SK-N-SH treated with all-trans-retinoic acid at 6 μM for 48 hours (cell line): ENCODE data around the gene SSB.
A peak's percentile ranks its signal among the peaks of the same experiment; 100 is the strongest.

Source experiments
- ATAC-seq: fragments of 200-7000 bp; cut with Tn5 transposase; 3 replicates; pipeline ENCODE4 v1.9.1; 2020; ENCODE audit warnings: mild to moderate bottlenecking, moderate library complexity
- ARNTL ChIP-seq: fragments of 450-650 bp; formaldehyde crosslinking; IDR thresholded peaks from 2 replicates; pipeline ENCODE4 v1.5.0; 2020; ENCODE audit warnings: low read depth, mild to moderate bottlenecking, moderate library complexity, borderline replicate concordance
- BACH2 ChIP-seq: fragments of 250-450 bp; sonication (Bioruptor Pico); IDR thresholded peaks from 2 replicates; pipeline ENCODE4 v1.9.0; 2021; ENCODE audit warnings: mild to moderate bottlenecking, borderline replicate concordance
- CREB5 ChIP-seq: fragments of 250-450 bp; sonication (Bioruptor Pico); IDR thresholded peaks from 2 replicates; pipeline ENCODE4 v1.5.1; 2020; ENCODE audit warnings: low read depth, mild to moderate bottlenecking, moderate library complexity
- CSDC2 ChIP-seq: fragments of 250-450 bp; sonication (Bioruptor Pico); IDR thresholded peaks from 2 replicates; pipeline ENCODE4 v1.5.0; 2020; ENCODE audit warnings: mild to moderate bottlenecking, moderate library complexity
- CSRNP3 ChIP-seq: fragments of 250-450 bp; sonication (Bioruptor Pico); IDR thresholded peaks from 2 replicates; pipeline ENCODE4 v1.5.1; 2021; ENCODE audit warnings: mild to moderate bottlenecking, moderate library complexity
- ESRRG ChIP-seq: fragments of 250-450 bp; sonication (Bioruptor Pico); IDR thresholded peaks from 2 replicates; pipeline ENCODE4 v1.6.1; 2021; ENCODE audit warnings: mild to moderate bottlenecking
- OSR1 ChIP-seq: fragments of 250-450 bp; sonication (Bioruptor Pico); IDR thresholded peaks from 2 replicates; pipeline ENCODE4 v1.8.0; 2022; ENCODE audit warnings: moderate library complexity, mild to moderate bottlenecking, inconsistent platforms
- TCF4 ChIP-seq: fragments of 250-450 bp; sonication (Bioruptor Pico); IDR thresholded peaks from 2 replicates; pipeline ENCODE4 v1.8.0; 2021; ENCODE audit warnings: mild to moderate bottlenecking, moderate library complexity, borderline replicate concordance
- TOX ChIP-seq: fragments of 250-450 bp; sonication (Bioruptor Pico); IDR thresholded peaks from 2 replicates; pipeline ENCODE4 v1.8.0; 2021; ENCODE audit warnings: mild to moderate bottlenecking, moderate library complexity, borderline replicate concordance
- ZFP3 ChIP-seq: fragments of 250-450 bp; sonication (Bioruptor Pico); IDR thresholded peaks from 2 replicates; pipeline ENCODE4 v1.5.0; 2020; ENCODE audit warnings: mild to moderate bottlenecking, moderate library complexity
- ZNF70 ChIP-seq: fragments of 450-650 bp; formaldehyde crosslinking; IDR thresholded peaks from 2 replicates; pipeline ENCODE4 v1.5.0; 2020; ENCODE audit warnings: mild to moderate bottlenecking, moderate library complexity
- TF ChIP-seq, protein P1 (sequence below): fragments of 250-450 bp; sonication (Bioruptor Pico); IDR thresholded peaks from 2 replicates; pipeline ENCODE4 v1.5.0; 2020; ENCODE audit warnings: mild to moderate bottlenecking, moderate library complexity
- TF ChIP-seq, protein P2 (sequence below): fragments of 250-450 bp; sonication (Bioruptor Pico); IDR thresholded peaks from 2 replicates; pipeline ENCODE4 v1.8.0; 2020; ENCODE audit warnings: mild to moderate bottlenecking, moderate library complexity, borderline replicate concordance

SSB gene

DNA sequence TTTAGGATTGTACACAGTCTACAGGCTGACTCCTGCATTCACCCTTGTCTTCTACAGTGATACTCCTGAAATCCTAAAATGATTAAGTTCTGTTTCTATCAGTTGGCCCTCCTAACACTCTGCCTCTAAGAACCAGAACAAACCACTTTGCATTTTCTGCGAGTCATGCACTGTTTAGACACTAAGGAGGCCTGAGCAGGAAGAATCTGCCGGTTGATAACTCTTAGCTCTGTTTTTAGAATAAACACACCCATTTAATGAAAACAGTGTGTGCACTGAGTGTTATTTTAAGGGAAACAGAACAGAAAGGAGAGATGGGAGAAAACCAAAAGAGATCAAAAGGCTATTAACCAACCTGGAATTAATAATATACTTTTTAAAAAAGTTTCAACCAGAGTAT, 22.9 kb upstream of the SSB start:
- ATAC-seq, result peak; percentile 93
- TF ChIP-seq, protein P1, sequence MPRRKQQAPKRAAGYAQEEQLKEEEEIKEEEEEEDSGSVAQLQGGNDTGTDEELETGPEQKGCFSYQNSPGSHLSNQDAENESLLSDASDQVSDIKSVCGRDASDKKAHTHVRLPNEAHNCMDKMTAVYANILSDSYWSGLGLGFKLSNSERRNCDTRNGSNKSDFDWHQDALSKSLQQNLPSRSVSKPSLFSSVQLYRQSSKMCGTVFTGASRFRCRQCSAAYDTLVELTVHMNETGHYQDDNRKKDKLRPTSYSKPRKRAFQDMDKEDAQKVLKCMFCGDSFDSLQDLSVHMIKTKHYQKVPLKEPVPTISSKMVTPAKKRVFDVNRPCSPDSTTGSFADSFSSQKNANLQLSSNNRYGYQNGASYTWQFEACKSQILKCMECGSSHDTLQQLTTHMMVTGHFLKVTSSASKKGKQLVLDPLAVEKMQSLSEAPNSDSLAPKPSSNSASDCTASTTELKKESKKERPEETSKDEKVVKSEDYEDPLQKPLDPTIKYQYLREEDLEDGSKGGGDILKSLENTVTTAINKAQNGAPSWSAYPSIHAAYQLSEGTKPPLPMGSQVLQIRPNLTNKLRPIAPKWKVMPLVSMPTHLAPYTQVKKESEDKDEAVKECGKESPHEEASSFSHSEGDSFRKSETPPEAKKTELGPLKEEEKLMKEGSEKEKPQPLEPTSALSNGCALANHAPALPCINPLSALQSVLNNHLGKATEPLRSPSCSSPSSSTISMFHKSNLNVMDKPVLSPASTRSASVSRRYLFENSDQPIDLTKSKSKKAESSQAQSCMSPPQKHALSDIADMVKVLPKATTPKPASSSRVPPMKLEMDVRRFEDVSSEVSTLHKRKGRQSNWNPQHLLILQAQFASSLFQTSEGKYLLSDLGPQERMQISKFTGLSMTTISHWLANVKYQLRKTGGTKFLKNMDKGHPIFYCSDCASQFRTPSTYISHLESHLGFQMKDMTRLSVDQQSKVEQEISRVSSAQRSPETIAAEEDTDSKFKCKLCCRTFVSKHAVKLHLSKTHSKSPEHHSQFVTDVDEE (CRISPR knock-in tag), result no peak
- peak; percentile 70; the same call in 1 of the 2 replicates for TF ChIP-seq ZNF70 (CRISPR knock-in tag)
- no peak for TF ChIP-seq CSDC2 (CRISPR knock-in tag)
- peak; percentile 27; the same call in 1 of the 2 replicates for TF ChIP-seq TCF4
- TF ChIP-seq, protein P2, sequence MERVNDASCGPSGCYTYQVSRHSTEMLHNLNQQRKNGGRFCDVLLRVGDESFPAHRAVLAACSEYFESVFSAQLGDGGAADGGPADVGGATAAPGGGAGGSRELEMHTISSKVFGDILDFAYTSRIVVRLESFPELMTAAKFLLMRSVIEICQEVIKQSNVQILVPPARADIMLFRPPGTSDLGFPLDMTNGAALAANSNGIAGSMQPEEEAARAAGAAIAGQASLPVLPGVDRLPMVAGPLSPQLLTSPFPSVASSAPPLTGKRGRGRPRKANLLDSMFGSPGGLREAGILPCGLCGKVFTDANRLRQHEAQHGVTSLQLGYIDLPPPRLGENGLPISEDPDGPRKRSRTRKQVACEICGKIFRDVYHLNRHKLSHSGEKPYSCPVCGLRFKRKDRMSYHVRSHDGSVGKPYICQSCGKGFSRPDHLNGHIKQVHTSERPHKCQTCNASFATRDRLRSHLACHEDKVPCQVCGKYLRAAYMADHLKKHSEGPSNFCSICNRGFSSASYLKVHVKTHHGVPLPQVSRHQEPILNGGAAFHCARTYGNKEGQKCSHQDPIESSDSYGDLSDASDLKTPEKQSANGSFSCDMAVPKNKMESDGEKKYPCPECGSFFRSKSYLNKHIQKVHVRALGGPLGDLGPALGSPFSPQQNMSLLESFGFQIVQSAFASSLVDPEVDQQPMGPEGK (CRISPR knock-in tag), result no peak

GRCh38 chr2:169776252-169776761, 22.4 kb upstream of the SSB start:
- TF ChIP-seq, protein P2 (CRISPR knock-in tag), result no peak
- TF ChIP-seq TCF4, result no peak
- no peak for TF ChIP-seq OSR1 (CRISPR knock-in tag)
- ATAC-seq, result peak; percentile 58

DNA sequence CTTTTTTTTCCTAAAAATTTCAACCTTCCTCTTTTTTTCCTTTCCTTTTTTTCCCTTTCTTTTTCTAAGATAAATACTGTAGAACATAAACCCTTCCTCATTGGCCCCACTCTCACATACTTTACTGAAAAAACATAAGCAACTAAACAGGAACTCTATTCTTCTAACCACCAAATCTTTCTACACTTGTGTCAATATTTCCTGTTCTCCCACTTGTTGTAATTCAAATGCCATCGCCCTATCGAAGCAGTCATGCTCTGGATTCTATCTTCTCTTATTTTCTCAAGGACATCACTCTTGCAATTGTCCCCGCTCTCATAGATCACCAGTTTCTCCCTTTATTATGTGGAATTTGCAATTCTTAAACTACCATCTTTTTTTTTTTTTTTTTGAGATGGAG, 20.2 kb upstream of the SSB start:
- no peak for ATAC-seq

GRCh38 chr2:169781249-169782013, 17.2 kb upstream of the SSB start:
- TF ChIP-seq OSR1 (CRISPR knock-in tag) (no peak), TOX (no peak), ARNTL (CRISPR knock-in tag) (no peak), BACH2 (CRISPR knock-in tag) (no peak), ZFP3 (CRISPR knock-in tag) (no peak), CREB5 (CRISPR knock-in tag) (no peak), CSRNP3 (CRISPR knock-in tag) (no peak)
- no peak for ATAC-seq

More for the DNA sequence above, 20.2 kb upstream of the SSB start:
- TF ChIP-seq CSRNP3 (CRISPR knock-in tag), result no peak
- TF ChIP-seq, all 23 proteins: peak for 0

DNA sequence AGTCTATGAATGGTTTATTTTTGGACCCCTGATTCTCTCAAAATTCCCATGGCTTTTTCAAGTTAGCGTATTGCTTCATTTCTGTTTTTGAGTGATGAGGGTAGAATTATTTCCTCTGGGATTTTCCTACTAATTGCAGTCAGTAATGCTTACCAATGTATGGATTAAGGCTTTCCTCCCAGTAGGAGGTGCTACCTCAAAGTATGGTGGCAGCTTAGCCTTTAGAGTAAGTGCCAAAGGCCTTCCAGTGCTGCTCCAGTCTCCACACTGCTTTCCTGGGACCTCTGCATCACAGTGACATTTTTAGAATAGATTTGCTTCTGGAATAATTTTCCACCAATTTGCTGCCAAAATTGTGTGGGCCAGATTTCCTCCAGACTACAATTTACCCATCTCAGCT, 16.2 kb upstream of the SSB start:
- TF ChIP-seq ESRRG (CRISPR knock-in tag), result no peak
- no peak for ATAC-seq
